Mesenchymal stem cell (in vitro differentiated cells and primary cell): ENCODE results near the gene GNG2.

Experiments used
- DNase-seq: peaks from one replicate; pipeline ENCODE4 v3.0.0-alpha.2; 2013
- H2AFZ ChIP-seq: one replicate; pipeline ENCODE4 v1.6.1; 2013; ENCODE audit warnings: low read depth, mild to moderate bottlenecking, control low read depth, inconsistent platforms, low read length, moderate library complexity
- H2AK5ac ChIP-seq: 2 replicates; pipeline ENCODE4 v1.6.1; 2013; ENCODE audit warnings: low read length, moderate library complexity, mild to moderate bottlenecking, inconsistent platforms; ENCODE audit not compliant: severe bottlenecking
- H2BK120ac ChIP-seq: one replicate; pipeline ENCODE4 v1.6.1; 2013; ENCODE audit warnings: low read depth, mild to moderate bottlenecking, inconsistent platforms, low read length, moderate library complexity
- H2BK12ac ChIP-seq, 2 experiments: one replicate each; pipeline ENCODE4 v1.6.1; 2013; ENCODE audit warnings: inconsistent platforms in 2 of 2, low read length in 2 of 2, mild to moderate bottlenecking in 2 of 2, moderate library complexity in 2 of 2, control low read depth in 1 of 2
- H2BK15ac ChIP-seq: one replicate; pipeline ENCODE4 v1.6.1; 2013; ENCODE audit warnings: mild to moderate bottlenecking, low read depth, inconsistent platforms; ENCODE audit not compliant: poor library complexity, severe bottlenecking
- H2BK5ac ChIP-seq: 2 replicates; pipeline ENCODE4 v1.6.1; 2013; ENCODE audit warnings: low read depth, mild to moderate bottlenecking, low read length, control low read depth, inconsistent platforms; ENCODE audit not compliant: poor library complexity, severe bottlenecking
- H3K14ac ChIP-seq, 2 experiments: one replicate each; pipeline ENCODE4 v1.6.1; 2013; ENCODE audit warnings: inconsistent platforms in 2 of 2, low read length in 2 of 2, control low read depth in 1 of 2, mild to moderate bottlenecking in 1 of 2, moderate library complexity in 1 of 2
- H3K18ac ChIP-seq, 2 experiments: one replicate each; pipeline ENCODE4 v1.6.1; 2013; ENCODE audit warnings: inconsistent platforms in 2 of 2, low read length in 2 of 2, control low read depth in 1 of 2, low read depth in 1 of 2, mild to moderate bottlenecking in 1 of 2
- H3K23ac ChIP-seq, 2 experiments: one replicate each; pipeline ENCODE4 v1.6.1; 2013; ENCODE audit warnings: inconsistent platforms in 2 of 2, low read length in 2 of 2, mild to moderate bottlenecking in 2 of 2, moderate library complexity in 2 of 2, control low read depth in 1 of 2
- H3K27ac ChIP-seq: 2 replicates; pipeline ENCODE4 v1.5.1; 2013; ENCODE audit warnings: mild to moderate bottlenecking, moderate library complexity, low read length, control low read depth, inconsistent platforms; ENCODE audit not compliant: poor library complexity, severe bottlenecking
- H3K27me3 ChIP-seq, 2 experiments: 2 replicates each; pipeline versions ENCODE4 v1.6.1 to v1.7.0; 2013; ENCODE audit warnings: low read length in 2 of 2, mild to moderate bottlenecking in 2 of 2, moderate library complexity in 2 of 2, control low read depth in 1 of 2, inconsistent platforms in 1 of 2; ENCODE audit not compliant: control insufficient read depth in 1 of 2, insufficient read depth in 1 of 2
- H3K36me3 ChIP-seq, 2 experiments: 2 replicates each; pipeline versions ENCODE4 v1.6.1 to v1.7.0; 2013; ENCODE audit warnings: low read length in 2 of 2, control low read depth in 1 of 2, inconsistent platforms in 1 of 2, low read depth in 1 of 2, mild to moderate bottlenecking in 1 of 2; ENCODE audit not compliant: insufficient read depth in 2 of 2, control insufficient read depth in 1 of 2
- H3K4ac ChIP-seq, 2 experiments: one replicate each; pipeline ENCODE4 v1.6.1; 2013; ENCODE audit warnings: inconsistent platforms in 2 of 2, low read length in 2 of 2, mild to moderate bottlenecking in 2 of 2, moderate library complexity in 2 of 2, control low read depth in 1 of 2, low read depth in 1 of 2
- H3K4me1 ChIP-seq: 2 replicates; pipeline ENCODE4 v1.6.1; 2013; ENCODE audit warnings: low read depth, low read length, control low read depth; ENCODE audit not compliant: control insufficient read depth, insufficient read depth
- H3K4me2 ChIP-seq: 2 replicates; pipeline ENCODE4 v1.6.1; 2013; ENCODE audit warnings: low read length, mild to moderate bottlenecking, inconsistent platforms; ENCODE audit not compliant: poor library complexity, severe bottlenecking
- H3K4me3 ChIP-seq, 2 experiments: 2 replicates each; pipeline versions ENCODE4 v1.5.1 to v1.7.0; 2013; ENCODE audit warnings: low read length in 2 of 2, mild to moderate bottlenecking in 2 of 2, control low read depth in 1 of 2, low read depth in 1 of 2; ENCODE audit not compliant: insufficient read depth in 1 of 2
- H3K79me1 ChIP-seq: replicated peaks from 2 replicates; pipeline ENCODE4 v1.6.1; 2013; ENCODE audit warnings: mild to moderate bottlenecking, control low read depth, low read length, inconsistent platforms; ENCODE audit not compliant: poor library complexity, severe bottlenecking
- H3K9ac ChIP-seq: 2 replicates; pipeline ENCODE4 v1.7.0; 2013; ENCODE audit warnings: mild to moderate bottlenecking, low read length, moderate library complexity
- H3K9me3 ChIP-seq: 2 replicates; pipeline ENCODE4 v1.7.0; 2013; ENCODE audit warnings: mild to moderate bottlenecking, low read length; ENCODE audit not compliant: control insufficient read depth
- H4K8ac ChIP-seq: one replicate; pipeline ENCODE4 v1.6.1; 2013; ENCODE audit warnings: inconsistent platforms, mild to moderate bottlenecking, low read length, moderate library complexity
- H4K91ac ChIP-seq: one replicate; pipeline ENCODE4 v1.6.1; 2013; ENCODE audit warnings: mild to moderate bottlenecking, low read length, inconsistent platforms
- WGBS: methylation state at CpG from one replicate; pipeline ENCODE4 v1.1.7; 2013; ENCODE audit warnings: mixed read lengths; 5-methylcytosine and 5-hydroxymethylcytosine counted together

Gene GNG2

GRCh38 chr14:51933191-51933590 is 72.8 kb downstream of the GNG2 start:
- no peak overlapping the region for H4K91ac ChIP-seq
- H3K4me3 ChIP-seq, result no peak overlapping the region
- H3K23ac ChIP-seq, result no peak overlapping the region
- H2AFZ ChIP-seq, result no peak overlapping the region
- H4K8ac ChIP-seq, result no peak overlapping the region
- H3K36me3 ChIP-seq, result no peaks in the 10 kb centered on the region
- H3K79me1 ChIP-seq, result no peaks in the 10 kb centered on the region
- H2BK120ac ChIP-seq, result no peak overlapping the region
- 97% methylated on average over 3 of the region's 3 CpGs for WGBS
- no peak overlapping the region for H3K9ac ChIP-seq
- H3K18ac ChIP-seq, result no peak overlapping the region
- H3K4me1 ChIP-seq, result no peaks in the 10 kb centered on the region
- H2BK15ac ChIP-seq, result no peak overlapping the region
- no peak overlapping the region for H3K4ac ChIP-seq
- H3K27me3 ChIP-seq, result no peaks in the 10 kb centered on the region
- no peaks in the 10 kb centered on the region for H3K9me3 ChIP-seq
- DNase-seq, result no peak
- H3K27ac ChIP-seq, result no peak overlapping the region
- no peak overlapping the region for H3K4me2 ChIP-seq
- H2BK5ac ChIP-seq, result no peak overlapping the region
- no peak overlapping the region for H2AK5ac ChIP-seq
- H2BK12ac ChIP-seq, result no peak overlapping the region
- no peak overlapping the region for H3K14ac ChIP-seq

GRCh38 chr14:51938137-51938536 is 77.7 kb downstream of the GNG2 start:
- Histone ChIP-seq H3K18ac (no peak overlapping the region), H2BK5ac (no peak overlapping the region), H4K8ac (no peak overlapping the region), H3K14ac (no peak overlapping the region), H3K36me3 (no peaks in the 10 kb centered on the region), H3K9me3 (no peaks in the 10 kb centered on the region), H3K4me2 (no peak overlapping the region), H2AK5ac (no peak overlapping the region), H3K4me1 (no peaks in the 10 kb centered on the region), H3K4me3 (no peak overlapping the region), H3K27ac (no peak overlapping the region), H2BK15ac (no peak overlapping the region), H2AFZ (no peak overlapping the region), H3K4ac (no peak overlapping the region), H2BK12ac (no peak overlapping the region), H3K79me1 (no peaks in the 10 kb centered on the region), H3K9ac (no peak overlapping the region), H3K23ac (no peak overlapping the region), H2BK120ac (no peak overlapping the region), H4K91ac (no peak overlapping the region), H3K27me3 (no peaks in the 10 kb centered on the region)
- no peak for DNase-seq
- no CpG with 5 or more reads among the region's 1 CpG for WGBS

GRCh38 chr14:51938821-51939220 is 78.4 kb downstream of the GNG2 start:
- Histone ChIP-seq H4K8ac (no peak overlapping the region), H2BK15ac (no peak overlapping the region), H2BK12ac (no peak overlapping the region), H3K9ac (no peak overlapping the region), H4K91ac (no peak overlapping the region), H3K14ac (no peak overlapping the region), H2AFZ (no peak overlapping the region), H3K23ac (no peak overlapping the region), H3K36me3 (no peaks in the 10 kb centered on the region), H2BK5ac (no peak overlapping the region), H3K27ac (no peak overlapping the region), H3K4ac (no peak overlapping the region), H2AK5ac (no peak overlapping the region), H3K4me2 (no peak overlapping the region), H3K4me3 (no peak overlapping the region), H3K4me1 (no peaks in the 10 kb centered on the region), H3K27me3 (no peaks in the 10 kb centered on the region), H2BK120ac (no peak overlapping the region), H3K79me1 (no peaks in the 10 kb centered on the region), H3K18ac (no peak overlapping the region), H3K9me3 (no peaks in the 10 kb centered on the region)
- no peak for DNase-seq
- WGBS, result 95% methylated on average over 2 of the region's 3 CpGs

- H2AFZ ChIP-seq, result no peak overlapping the region
- no peak for DNase-seq
- H4K8ac ChIP-seq, result no peak overlapping the region
- no peak overlapping the region for H3K4ac ChIP-seq
- no peaks in the 10 kb centered on the region for H3K36me3 ChIP-seq
- no peaks in the 10 kb centered on the region for H3K27me3 ChIP-seq
- H3K4me2 ChIP-seq, result no peak overlapping the region
- no peaks in the 10 kb centered on the region for H3K9me3 ChIP-seq
- H2BK5ac ChIP-seq, result no peak overlapping the region
- no peak overlapping the region for H3K27ac ChIP-seq
- no peaks in the 10 kb centered on the region for H3K4me1 ChIP-seq
- no peak overlapping the region for H2BK12ac ChIP-seq
- 93% methylated on average over 6 of the region's 6 CpGs for WGBS
- H2BK120ac ChIP-seq, result no peak overlapping the region
- H3K79me1 ChIP-seq, result no peaks in the 10 kb centered on the region
- H3K18ac ChIP-seq, result no peak overlapping the region
- no peak overlapping the region for H3K14ac ChIP-seq
- H2BK15ac ChIP-seq, result no peak overlapping the region
- H4K91ac ChIP-seq, result no peak overlapping the region
- no peak overlapping the region for H2AK5ac ChIP-seq
- no peak overlapping the region for H3K9ac ChIP-seq
- H3K4me3 ChIP-seq, result no peak overlapping the region
- no peak overlapping the region for H3K23ac ChIP-seq
These were observed 78.8 kb downstream of the GNG2 start for GRCh38 chr14:51939226-51939625.
